HG02571 (cell line): ENCODE measurements around the gene GTPBP3.

Experiments used
- ATAC-seq: cut with Tn5 transposase; IDR thresholded peaks from one replicate; pipeline ENCODE4 v1.9.1; 2021; ENCODE audit warnings: mild to moderate bottlenecking, moderate library complexity; ENCODE audit not compliant: unreplicated experiment

GTPBP3 gene

DNA sequence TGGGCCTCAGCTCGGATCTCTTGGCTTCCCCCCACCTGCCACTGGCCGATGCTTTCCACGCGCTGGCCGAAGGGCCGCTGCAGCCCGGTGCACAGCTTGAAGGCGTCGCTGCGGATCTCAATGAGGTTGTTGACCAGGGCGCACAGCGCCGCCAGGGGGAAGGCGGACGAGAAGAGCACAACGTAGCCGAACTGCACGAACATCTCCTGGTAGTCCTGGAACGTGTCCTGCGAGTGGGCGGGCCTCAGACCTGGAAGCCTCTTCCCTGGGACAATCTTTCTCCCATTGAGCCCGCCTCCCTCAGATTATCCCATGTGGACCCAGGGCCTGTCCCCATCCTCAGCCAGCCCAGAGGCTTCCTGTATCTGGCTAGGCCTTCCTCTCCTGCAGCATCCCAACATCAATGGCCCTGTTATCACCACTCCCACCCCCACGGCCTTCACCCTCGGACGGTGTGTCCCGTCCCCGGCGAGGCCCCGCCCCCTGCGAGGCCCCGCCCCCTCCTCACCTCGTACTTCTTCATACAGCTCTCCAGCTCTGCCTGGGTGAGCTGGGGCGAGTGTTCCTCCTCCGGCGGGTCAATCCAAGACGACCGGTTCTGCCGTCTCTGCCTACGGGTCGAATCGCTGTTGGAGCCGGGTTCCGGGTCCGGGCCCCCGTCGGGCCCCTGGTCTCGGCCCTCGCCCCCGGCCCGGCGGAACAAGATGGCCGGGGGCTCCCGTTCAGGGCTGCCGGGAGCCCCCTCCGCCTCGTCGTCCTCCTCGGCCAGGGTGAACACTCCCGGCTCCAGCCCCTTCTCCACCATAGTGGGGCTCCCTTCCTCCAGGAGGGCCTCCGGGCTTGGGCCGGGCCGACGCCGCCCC is 9.5 kb upstream of the GTPBP3 start:
- no peak for ATAC-seq

DNA sequence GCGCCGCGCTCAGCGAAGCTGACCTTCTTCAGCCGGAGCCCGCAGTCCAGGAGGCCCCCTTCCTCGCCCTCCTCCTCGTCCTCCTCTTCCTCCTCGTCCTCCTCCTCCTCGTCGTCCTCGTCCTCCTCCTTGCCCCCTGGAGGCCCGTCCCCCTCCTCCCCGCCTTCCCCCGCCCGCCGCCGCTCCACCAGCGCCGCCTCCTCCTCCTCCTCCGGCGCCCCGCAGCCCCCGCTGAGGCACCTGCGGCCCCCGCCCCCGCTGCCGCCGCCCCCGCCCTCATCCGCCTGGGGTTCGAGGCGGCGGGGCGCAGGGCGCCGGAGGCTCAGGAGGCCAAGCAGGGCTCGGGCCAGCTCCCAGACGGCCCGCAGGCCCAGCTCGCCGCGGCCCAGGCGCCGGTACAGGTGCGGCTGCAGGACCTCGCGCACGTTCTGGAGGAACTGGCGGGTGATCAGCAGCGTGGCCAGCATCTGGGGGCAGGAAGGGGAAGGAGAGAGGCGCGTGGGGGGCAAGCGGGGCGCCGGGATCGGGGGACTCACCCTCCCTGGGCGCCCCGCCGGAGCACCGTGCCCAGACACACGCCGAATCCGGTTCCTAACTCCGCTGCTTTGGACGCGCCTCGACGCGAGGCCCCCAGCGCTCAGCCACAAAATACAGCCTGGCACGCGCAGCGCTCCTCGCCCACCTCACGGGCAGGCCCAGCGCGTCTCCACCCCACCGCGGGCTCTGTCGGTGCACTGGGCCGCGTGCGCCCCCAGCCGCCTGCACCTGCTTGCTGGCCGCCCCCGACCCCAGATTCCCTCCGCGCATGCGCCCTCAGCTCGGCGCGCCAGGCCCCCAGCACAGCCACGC is 8.6 kb upstream of the GTPBP3 start:
- ATAC-seq, result no peak

DNA sequence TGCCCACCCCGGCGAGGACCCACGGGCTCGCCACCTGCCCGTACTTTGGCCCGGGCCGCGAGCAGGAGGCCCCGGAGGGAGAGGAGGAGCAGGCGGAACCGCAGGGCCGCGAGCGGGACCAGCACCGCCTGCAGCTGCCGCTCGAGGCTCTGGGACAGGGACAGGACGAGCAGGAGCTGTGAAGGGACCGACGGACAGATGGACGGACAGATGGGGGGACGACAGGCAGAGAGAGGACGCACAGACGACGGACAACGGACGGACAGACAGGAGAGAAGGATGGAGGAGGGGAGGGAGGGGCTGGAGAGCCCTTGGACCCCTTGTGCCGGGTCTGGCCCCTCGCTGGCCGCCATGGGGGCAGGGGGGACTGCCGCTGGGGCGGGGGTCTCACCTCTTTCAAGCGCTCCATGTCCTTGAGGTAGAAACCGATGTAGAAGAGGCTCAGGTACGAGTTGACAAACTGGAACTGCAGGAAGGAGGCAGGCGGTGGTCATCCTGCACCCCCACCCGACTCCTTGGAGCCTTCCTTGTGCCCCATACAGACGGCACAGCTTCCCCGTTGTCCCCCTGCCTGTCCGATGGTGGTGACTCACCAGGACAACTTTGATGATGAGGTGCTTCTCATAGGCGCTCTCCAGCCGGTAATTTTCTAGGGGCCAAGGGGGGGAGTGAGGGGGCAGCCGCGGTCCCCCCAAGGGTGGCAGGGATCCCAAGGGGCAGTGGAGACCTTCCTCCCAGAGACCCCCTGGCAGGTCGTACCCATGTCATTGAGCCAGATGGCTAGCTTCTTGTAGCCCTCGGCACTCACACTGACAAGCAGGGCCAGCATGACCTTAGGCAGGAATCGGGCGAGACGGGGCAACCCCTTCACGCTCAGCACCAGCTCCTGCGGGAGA is 7.7 kb upstream of the GTPBP3 start:
- no peak for ATAC-seq

DNA sequence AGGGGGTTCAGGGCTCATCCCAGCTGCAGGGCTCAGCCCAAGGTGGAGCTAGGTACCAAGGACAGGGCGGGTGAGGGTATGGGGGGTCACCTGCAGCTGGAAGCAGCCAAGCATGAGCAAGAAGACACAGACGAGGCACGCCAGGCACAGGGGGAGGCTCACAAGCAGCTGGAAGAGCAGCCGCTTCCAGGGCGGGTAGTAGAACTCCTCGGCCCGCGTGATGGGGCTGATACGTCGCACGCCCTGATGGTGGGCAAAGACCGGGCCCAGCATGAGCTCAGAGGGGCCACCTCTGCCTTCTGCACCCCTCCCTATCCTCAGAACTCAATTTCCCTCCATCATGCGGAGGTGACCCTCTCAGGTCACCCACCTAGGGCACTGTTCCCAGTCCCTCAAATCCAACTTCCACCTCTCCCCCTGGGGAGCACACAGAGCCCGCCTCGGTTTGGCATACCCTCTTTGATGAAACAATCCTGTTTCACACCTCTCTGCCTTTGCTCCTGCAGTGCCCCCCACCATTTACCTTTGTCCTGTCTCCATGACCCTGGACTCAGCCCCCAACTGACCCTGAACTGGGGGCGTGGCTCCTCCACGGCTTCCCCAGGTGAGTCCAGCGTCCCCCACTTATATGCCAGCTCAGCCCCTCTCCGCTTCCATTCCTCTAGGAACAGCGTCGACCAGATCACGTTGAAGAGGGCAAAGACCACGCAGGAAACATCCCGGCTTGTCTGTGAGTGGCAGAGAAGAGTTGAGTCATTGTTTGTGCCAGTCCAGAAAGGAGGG is 6.9 kb upstream of the GTPBP3 start:
- ATAC-seq, result no peak

DNA sequence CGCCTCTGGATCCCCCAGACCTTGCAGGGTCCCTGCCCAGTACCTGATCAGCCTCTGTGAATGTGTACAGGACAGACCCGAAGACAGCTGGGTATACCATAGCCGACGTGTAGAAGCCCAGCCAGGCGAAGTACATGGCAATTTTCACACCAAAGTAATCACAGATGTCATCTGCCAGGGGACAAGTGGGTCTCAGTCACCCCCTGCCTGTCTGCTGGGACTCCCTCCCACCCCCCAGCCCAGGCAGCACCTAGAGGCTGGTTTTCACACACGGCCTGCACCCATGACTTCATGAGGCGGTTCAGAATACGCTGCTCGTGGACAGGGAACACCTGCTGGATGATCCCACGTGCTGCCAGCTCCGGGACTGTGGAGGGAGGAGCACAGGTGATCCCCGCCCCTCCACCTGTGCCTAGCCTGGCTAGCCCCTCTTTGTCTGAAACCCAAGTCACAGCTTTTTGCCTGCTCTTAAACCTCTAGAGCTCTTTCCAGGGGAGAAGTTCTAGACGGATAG is 6.3 kb upstream of the GTPBP3 start:
- no peak for ATAC-seq

DNA sequence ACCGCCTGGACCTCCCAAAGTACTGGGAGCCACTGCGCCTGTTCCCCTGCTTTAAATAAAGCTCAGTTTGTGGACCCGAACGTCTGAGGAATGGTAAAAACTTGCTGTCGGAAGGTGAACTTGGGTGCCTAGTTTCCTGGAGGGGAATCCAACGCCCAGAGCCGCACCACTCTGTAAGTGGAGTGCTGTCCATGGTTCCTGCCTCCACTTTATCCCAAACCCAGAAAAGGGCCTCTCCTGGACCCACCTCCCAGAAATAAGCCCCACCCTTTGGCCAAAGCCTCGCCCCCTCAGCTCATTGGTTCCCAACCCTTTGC is 5.0 kb upstream of the GTPBP3 start:
- ATAC-seq, result no peak

DNA sequence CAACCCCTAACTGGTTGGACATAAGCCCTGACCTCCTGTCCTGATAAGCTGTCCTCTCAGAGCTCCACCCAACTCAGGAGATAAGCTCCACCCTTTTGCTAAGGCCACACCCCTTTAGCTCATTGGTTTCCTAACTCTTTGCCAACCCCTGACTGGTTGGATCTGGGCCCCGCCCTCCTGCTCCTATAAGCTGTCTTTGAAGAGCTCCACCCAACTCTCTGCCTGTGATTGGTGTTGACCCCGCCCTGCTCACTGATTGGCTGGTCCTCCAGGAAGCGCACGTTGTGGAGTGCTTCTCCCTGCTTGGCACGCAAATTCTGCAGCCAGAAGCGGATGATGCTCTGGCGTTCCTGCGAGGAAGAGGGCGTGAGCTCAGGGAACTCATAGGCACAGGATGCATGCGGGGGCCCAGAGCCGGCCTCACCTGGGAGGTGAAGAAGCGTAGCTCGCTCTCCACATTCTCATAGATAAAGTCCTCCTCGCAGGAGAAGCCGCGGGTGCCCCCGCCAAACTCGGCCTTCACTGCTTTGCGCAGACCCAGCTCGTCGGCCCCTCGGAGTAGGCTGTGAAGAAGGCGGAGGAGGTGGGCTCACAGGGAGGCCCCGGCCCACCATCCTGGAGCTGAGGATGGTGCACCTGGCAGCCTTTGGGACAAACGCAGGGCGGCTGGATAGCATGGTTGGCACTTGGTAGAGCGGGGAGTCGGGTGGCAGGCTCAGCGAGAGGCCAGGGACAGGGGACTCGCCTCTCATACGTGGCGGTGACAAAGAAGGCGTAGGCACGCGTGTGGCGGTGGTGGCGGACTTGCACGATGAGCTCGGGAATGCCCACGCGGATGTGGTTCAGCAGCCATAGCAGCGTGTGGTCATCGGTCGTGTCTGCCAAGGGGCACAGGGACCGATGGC is 4.4 kb upstream of the GTPBP3 start:
- no peak for ATAC-seq

DNA sequence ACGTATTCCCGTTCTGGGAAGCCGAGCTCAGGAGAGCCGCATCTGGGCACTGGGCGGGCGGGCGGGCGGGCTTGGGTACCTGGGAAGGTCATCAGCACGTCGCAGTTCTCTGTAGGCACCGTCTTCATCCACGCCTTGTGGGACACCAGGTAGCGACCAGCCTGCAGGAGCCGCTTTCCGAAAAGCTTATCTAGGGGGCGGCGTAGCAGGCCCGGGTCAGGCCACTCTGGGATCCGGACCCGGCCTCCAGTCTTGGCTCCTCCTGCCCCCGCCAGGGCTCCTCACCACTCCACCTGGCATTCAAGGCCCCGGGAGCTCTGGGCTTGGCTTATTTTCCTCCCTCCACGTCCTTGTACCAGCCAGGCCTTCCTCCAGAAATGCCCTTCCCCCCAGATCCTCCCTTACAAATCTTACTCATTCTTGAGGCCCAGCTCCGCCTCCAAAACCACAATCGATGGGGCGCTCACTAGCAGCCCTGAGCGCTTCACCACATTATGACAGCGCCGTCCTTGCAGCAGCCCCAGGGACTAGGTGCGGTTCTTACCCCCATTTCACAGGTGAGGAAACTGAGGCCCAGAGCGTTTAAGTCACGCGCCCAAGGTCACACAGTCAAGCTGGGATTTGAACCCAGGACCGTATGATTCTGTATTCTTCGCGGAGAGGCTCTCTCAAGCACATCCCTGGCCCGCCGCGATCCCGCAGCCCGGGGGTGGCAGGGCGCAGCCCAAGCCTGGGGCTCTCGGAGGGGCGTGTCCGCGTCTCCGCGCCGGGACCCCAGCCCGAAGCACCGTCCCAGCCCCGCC is 3.5 kb upstream of the GTPBP3 start:
- ATAC-seq, result no peak

DNA sequence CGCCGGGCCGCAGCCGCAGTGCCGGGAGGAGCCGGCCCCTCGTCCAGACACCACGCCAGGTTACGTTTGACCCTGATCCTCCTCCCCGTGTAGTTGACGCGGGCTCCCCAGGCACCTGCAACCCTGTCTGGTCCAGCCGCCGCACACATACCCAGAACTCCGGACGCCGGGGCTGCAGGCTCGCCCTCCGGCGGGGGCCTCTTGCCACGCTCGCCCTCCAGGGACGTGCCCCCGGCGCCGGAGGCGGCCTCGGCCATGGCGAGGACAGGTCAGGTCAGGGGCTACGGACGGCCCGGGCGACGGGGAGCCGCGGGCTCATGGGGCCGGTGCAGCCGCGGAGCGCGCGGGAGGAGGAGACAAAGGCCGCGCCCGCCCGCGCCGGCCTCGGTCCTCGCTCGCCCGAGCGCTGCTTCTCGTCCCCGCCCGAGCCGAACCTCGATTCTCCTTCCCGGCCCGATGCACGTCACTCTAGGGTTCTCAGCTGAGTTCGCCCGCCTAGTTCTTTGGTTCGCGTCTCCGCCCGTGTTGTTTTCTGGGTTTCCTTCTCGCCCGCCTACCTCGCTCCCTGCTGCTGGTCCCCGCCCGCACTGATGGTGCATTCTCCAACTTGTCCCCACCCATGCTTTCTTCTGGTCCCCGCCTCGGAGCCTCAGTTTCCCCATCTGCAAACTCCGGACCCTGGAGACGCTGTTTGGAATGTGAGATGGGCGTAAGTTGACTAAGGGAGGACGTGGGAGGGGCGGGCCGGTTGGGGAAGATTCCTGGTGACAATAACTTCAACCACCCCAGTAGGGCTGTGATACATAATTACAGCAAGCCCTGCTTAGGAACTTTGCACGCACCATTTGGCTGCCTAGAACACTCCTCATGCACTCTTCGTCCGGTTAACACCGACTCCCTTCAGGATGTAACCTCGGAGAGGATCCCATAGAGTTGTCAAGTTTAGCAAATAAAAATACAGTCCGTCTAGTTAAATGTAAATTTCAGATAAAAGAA is 2.6 kb upstream of the GTPBP3 start, which contains the start of gene ANO8:
ANO8 (minus strand) TSS at position 442 of the 996 bp plus-strand sequence; CDS start at position 257, 185 bp downstream.
- peak; percentile 40 for ATAC-seq

DNA sequence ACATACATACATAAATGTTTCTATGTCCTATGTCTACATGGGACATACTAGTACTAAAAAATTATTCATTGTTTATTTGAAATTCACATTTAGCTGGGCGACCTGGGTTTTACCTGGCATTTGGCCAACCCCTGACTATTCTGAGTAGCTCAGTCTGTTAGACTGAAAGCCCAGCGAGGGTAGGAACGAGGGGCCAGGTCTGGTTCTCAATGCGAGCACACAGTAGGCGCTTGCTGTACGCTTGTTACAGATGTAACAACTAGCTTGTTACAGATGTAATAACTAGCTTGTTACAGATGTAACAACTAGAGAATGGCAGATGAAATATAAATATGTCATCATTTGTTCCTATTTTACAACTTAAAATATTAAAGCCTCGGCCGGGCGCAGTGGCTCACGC is 1.8 kb upstream of the GTPBP3 start:
- ATAC-seq, result no peak

DNA sequence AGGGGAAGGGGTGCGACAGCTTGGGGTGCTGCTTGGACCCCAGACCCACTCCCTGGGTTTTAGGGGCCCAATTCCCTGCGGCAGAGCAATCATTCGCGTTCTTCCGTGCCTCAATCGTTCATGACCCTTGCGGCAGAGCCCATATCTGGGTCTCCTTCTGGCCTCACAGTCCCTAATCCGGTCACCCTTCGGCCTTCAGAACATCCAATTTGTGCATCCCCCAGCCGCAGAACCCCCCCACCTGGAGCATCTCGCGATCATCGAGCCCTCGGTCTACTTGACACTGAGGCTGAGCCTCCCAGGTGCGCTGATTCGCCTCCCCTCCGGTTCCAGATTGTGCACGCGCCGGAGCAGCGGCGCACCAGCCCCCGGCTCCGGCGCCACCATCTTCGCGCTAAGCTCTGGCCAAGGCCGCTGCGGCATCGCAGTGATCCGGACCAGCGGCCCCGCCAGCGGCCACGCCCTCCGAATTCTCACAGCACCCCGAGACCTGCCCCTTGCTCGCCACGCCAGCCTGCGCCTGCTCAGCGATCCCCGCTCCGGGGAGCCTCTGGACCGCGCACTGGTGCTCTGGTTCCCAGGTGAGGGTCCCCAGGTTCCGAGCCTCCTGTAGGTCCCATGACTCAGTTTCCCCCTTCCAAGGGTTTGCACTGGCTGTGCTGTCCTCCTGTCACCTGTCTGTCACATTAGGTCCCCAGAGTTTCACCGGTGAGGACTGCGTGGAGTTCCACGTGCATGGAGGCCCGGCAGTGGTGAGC is 501 bp downstream of the GTPBP3 start:
- no peak for ATAC-seq

DNA sequence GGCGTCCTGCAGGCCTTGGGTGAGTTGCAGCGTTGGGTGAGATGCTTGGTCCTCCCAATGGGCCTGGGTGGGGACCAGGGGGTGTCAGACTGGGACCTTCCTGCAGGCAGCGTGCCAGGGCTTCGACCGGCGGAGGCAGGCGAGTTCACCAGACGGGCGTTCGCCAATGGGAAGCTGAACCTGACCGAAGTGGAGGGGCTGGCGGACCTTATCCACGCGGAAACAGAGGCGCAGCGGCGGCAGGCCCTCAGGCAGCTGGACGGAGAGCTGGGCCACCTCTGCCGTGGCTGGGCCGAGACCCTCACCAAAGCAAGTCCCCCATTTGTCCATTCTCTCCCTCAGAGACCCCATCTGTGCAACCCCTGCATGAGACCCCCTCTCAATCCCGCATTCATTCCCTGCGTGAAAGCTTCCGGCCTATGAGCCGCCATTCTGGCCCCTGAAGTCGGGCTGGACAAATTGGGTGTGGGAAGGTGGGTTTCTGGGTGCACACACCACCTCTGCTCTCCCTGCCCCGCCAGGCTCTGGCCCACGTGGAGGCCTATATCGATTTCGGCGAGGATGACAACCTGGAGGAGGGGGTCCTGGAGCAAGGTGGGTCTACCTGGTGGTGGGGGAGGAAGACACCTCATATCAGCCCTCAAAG is 1.2 kb downstream of the GTPBP3 start:
- no peak for ATAC-seq

DNA sequence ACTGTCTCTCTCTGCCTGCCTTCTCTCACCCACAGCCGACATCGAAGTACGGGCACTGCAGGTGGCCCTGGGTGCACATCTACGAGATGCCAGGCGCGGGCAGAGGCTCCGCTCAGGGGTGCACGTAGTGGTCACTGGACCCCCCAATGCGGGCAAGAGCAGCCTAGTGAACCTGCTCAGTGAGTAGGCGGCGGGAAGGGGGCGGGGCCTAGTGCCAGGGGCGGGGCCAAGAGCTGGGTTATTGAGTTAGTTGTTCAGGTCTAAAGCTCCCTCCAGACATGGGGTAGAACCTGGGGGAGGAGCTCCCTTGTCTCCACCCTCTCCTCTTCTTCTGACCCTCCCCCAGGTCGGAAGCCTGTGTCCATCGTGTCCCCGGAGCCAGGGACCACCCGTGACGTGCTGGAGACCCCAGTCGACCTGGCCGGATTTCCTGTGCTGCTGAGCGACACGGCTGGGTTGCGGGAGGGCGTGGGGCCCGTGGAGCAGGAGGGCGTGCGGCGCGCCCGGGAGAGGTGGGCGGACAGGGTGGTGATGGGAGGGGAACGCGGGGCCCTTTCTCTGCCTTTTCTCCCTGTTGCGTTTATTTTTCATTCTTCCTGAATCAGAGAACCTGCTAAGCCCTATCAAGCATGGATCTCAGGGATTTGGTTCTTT is 1.9 kb downstream of the GTPBP3 start:
- no peak for ATAC-seq

DNA sequence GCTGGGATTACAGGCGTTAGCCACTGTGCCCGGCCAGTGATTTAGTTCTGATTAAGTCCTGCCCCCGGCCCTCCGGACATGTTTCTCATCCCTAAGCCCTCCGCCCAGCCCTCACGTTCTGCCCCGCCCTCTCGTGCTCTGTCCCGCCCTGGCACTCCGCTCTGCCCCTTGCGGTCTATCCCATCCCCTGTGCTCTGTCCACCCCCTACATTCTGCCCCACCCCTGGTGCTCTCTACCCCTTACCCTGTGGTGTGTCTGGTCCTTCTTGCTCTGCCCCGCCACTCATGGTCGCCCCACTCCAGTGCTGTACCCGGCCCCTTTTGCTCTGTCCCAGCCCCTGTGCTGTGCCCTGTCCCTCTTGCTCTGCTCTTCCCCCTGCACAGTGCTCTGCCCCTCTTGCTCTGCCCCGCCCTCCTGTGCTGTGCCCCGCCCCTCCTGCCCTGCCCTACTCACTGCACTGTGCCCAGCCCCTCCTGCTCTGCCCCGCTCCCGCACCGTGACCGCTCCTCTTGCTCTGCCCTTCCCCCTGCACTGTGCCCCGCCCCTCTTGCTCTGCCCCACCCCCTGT is 3.0 kb downstream of the GTPBP3 start:
- no peak for ATAC-seq

DNA sequence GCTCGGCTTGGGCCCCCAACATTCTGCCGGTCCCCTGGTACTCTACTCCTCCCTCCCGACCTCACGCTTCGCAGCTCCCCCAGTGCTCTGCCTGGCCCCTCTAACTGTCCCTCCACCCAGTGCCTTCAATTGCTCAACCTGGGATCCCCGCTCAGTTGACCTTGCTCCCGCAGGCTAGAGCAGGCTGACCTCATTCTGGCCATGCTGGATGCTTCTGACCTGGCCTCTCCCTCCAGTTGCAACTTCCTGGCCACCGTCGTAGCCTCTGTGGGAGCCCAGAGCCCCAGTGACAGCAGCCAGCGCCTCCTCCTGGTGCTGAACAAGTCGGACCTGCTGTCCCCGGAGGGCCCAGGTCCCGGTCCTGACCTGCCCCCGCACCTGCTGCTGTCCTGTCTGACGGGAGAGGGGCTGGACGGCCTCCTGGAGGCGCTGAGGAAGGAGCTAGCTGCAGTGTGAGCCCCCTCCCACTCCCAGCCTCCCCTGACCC is 3.6 kb downstream of the GTPBP3 start:
- ATAC-seq, result no peak
